HEK293 (cell line): ENCODE results near the gene SEMA4C.

Experiments used
- ATF2 ChIP-seq: fragments of 450-650 bp; formaldehyde crosslinking; IDR thresholded peaks from 2 replicates; pipeline ENCODE4 v1.5.1; 2016; ENCODE audit warnings: missing biosample characterization, missing genetic modification characterization, low read depth
- CTCF ChIP-seq: fragments of 450-650 bp; formaldehyde crosslinking; IDR thresholded peaks from 2 replicates; pipeline ENCODE4 v1.5.1; 2016; ENCODE audit warnings: missing biosample characterization, missing genetic modification characterization
- KLF17 ChIP-seq: fragments of 450-650 bp; formaldehyde crosslinking; IDR thresholded peaks from 2 replicates; pipeline ENCODE4 v1.5.1; 2016; ENCODE audit warnings: missing biosample characterization, missing genetic modification characterization
- PATZ1 ChIP-seq: fragments of 450-650 bp; formaldehyde crosslinking; IDR thresholded peaks from 2 replicates; pipeline ENCODE4 v1.5.1; 2016; ENCODE audit warnings: missing biosample characterization, missing genetic modification characterization
- ZBTB7A ChIP-seq: fragments of 450-650 bp; formaldehyde crosslinking; IDR thresholded peaks from 2 replicates; pipeline ENCODE4 v1.5.1; 2016; ENCODE audit warnings: low read depth, missing biosample characterization, missing genetic modification characterization
- ZBTB8A ChIP-seq: fragments of 450-650 bp; formaldehyde crosslinking; IDR thresholded peaks from 2 replicates; pipeline ENCODE4 v1.5.1; 2016; ENCODE audit warnings: missing biosample characterization, missing genetic modification characterization
- ZNF146 ChIP-seq: fragments of 450-650 bp; formaldehyde crosslinking; IDR thresholded peaks from 2 replicates; pipeline ENCODE4 v1.5.1; 2016; ENCODE audit warnings: missing biosample characterization, missing genetic modification characterization
- ZNF169 ChIP-seq: fragments of 450-650 bp; formaldehyde crosslinking; IDR thresholded peaks from 2 replicates; pipeline ENCODE4 v1.5.1; 2016; ENCODE audit warnings: missing biosample characterization, missing genetic modification characterization
- ZNF239 ChIP-seq: fragments of 450-650 bp; formaldehyde crosslinking; IDR thresholded peaks from 2 replicates; pipeline ENCODE4 v1.5.1; 2016; ENCODE audit warnings: missing biosample characterization, missing genetic modification characterization
- ZNF274 ChIP-seq, 2 experiments: fragments of 200-500 bp in 1 of 2; fragments of 450-650 bp in 1 of 2; sonication (Bioruptor generic) in 1 of 2; formaldehyde crosslinking in 1 of 2; IDR thresholded peaks; 2 replicates each; pipeline versions ENCODE4 v1.5.1 to v1.6.1; 2014 to 2016; ENCODE audit warnings: borderline replicate concordance in 1 of 2, inconsistent platforms in 1 of 2, low read length in 1 of 2, missing biosample characterization in 1 of 2, missing genetic modification characterization in 1 of 2
- ZNF670 ChIP-seq: fragments of 450-650 bp; formaldehyde crosslinking; IDR thresholded peaks from 2 replicates; pipeline ENCODE4 v1.5.1; 2016; ENCODE audit warnings: missing biosample characterization, missing genetic modification characterization, low read depth

GRCh38 chr2:96866586-96866985 lies 3.3 kb downstream of the SEMA4C start:
- no peak for TF ChIP-seq CTCF
- no peak for TF ChIP-seq ZNF146
- no peak for TF ChIP-seq ZBTB8A
- no peak for TF ChIP-seq PATZ1 (tag by site-specific recombination)
- TF ChIP-seq ATF2 (tag by site-specific recombination) = no peak
- TF ChIP-seq ZNF670 (tag by site-specific recombination) = no peak
- TF ChIP-seq ZBTB7A = no peak
- no peak for TF ChIP-seq ZNF169
- TF ChIP-seq KLF17 = no peak
- TF ChIP-seq ZNF274 (IDR thresholded peaks at IDR 0.05; ENCODE audit: low read length) = no peak
- TF ChIP-seq ZNF274 (tag by site-specific recombination; IDR thresholded peaks at IDR 0.05; ENCODE audit: borderline replicate concordance) = no peak
- no peak for TF ChIP-seq ZNF239 (tag by site-specific recombination)
